Activated CD8-positive, alpha-beta memory T cell treated with anti-CD3 and anti-CD28 coated beads, Interleukin-2, amount 50 U/mL, for 1 hour (primary cell): ENCODE data around the gene FRMD4A.

Source experiments
- DNase-seq: peaks from one replicate; pipeline ENCODE4 v3.0.0-alpha.2; 2020; ENCODE audit errors: extremely low read depth

Gene FRMD4A

DNA sequence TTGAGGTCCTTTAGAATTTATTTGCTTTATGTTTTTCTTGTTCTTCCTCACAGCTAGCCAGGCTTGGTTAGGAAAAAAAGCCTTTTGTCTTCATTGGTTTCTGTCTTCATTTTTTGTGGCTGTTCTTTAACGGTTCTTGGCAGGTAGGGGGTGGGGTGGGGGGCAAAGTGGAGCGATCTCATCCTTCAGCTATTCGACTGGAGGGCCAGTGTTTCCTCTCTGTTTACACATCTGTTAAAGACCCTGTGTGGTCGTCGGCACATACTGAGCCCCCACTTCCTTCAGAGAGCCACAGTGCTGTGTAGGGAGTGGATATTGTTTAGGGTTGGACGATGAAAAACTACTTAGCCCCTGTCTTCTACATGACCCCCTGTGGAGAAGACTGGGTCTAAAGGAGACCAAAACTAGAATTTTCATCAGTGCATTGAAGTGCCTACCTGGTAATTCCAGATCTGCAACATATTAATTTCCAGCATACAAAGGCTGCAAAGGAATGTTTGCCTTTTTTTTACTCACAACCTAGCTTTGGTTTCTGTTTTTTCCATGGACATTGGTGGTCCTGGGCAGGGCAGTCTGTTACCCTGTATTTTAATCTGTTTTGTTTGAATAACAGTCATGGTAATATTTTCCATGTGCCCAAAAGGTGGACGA is 714.9 kb downstream of the FRMD4A start:
- DNase-seq, result no peak

DNA sequence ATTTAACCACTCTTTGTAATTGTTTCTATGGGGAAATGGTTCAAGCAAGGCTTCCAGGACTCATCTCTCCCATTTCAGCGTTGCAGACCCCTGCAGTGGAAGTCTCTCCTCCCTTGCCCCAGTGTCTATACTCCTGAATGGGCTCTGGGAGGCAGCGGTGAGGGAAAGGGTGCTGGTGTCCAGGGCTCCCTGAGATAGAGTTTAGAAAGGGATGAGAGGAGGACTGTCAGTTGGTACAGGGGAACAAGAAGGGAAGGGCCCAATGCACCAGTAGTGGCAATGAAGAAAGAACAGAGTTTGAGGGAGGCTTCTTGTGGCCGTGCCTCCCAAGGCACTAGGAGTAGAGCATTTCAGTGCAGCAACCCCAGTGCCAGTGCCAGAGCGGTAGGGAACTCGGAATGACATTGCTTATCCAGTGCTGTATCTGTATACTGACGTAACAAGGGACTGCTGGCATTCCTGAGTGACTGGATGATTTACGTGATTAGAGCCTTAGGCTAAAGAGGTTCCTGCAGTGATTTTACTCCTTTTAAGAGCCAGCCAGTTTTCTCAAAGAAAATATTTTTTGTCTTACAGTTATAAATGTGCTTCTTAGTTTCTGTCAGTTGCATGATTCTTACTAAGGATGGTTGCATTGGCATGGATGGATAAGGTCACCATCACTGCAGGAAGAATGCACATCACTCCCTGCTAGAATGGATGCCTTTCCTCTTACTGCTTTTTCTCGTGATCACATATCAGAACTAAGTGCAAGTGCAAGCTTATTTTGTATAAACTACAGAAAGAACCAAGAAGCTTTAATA is 716.0 kb downstream of the FRMD4A start:
- DNase-seq, result no peak

DNA sequence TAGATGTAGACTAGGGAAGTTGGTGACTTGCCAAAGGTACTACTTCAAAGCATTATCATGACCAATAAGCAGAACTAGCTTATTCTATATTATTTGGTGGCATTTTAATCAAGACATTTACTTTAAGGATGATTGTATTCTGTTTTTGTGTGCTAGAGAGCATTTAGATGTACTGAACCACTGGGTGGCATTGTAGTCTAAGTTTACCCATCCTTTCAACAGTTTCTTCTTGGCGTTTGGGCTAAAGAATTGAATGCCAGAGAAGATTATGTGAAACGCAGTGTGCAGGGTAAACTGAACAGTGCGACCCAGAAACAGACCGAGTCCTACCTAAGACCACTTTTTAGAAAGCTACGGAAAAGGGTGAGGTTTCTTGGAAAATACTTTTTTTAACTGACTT is 717.2 kb downstream of the FRMD4A start:
- no peak for DNase-seq

DNA sequence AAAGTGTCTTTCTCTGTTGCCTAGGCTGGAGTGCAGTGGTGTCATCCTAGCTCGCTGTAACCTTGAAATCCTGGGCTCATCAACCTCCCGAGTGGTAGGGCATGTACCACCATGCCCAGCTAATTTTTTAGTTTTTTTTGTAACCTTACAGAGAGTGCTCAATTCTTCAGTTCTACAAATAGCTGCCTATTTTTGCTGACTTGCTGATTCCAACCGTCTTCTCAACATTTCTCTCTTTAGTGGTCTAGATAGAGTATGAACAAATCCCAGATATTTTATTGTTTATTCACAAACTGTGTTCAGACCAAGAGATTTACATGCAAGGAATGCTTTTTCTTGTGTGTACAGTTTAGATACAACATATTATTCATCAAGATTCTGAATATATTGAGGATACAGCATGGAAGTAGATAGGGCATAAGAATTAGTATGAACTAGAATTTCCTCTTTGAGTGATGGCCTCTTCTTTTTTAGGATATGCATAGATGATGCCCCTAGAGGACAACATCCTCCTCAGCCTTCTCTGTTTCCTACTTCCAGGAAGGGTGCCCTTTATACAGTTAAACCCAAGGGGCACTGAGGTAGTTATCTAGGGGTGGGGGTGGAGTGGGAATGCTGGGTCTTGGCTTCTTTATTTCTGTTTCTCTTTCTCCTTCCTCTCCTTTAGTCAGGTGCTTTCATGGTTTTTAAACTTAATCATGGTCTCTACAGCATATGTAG is 717.9 kb downstream of the FRMD4A start:
- no peak for DNase-seq

DNA sequence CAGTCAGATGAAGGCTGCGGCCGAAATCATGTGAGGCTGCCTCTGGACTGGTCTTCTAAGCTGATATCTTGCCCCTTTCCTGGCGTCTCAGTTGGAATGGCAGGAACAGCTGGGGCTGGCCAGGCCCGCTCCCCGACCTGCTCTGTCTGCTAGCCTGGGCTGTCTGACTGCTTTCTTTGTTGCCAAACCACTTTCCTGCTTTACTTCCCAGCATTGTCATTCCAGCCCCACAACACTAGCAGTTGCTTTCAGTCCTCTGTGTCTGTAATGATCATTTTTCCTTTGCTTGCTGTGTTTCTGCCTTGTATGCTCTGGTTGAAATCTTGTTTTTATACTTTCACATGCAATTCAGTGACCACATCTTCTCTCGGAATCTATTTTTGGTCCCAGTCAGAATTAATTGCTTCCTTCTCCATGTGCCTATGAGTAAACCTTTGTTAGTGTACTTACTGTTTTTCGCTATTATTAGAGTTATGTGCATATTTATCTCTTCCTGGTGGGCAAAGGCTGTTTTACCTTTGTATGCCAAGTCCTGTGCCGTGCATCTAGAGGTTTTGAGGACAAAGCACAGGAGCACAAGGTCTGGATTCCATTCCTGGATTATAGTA is 722.4 kb downstream of the FRMD4A start:
- DNase-seq, result no peak

DNA sequence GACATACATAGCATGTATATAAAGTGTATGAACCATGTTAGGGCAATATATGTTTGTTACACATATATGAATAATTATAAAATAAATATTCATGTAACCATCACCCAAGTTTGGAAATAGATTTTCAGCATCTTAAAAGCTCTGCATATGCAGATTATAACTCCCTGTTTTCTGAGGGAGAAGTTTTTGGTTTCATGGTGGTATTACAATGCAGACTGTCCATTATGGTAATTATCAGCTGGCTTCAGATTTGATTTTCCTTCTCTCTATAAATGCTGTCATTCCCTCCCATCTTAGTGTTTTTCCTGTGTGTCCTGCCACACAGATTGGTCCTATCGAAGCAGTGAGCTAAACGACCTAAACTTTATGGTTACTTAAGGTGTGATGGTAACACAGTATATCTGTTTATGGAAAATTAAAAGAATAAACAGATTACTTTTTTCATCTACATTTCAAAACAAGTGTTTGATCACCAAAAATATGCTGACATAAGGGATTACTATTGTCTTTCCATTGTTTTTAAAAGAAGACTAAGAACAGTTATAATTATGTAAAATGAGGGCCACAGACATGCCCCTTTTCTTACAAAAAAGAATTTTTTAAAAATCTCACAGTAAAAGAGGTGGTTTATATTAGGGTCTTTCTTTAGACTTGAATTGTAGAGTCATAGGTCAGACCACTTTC is 726.2 kb downstream of the FRMD4A start:
- no peak for DNase-seq

DNA sequence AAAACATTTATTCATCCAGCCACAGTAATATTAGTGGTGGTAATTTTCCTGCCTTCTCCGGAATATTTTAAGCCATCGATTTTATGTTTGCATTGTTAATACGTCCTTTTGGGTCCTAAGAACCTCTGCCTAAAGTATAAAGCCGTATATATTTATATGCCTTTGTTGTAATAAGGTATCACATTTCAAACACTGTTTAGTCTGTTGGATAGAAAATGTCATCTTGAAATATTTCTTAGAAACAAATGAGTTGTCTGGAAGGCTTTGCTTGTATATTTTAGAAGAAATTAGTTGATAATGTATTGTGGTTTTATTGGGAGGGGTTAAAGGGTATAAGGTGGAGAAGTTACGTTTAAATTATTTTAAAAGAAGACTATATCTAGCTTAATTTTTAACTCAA is 732.8 kb downstream of the FRMD4A start:
- DNase-seq, result no peak

DNA sequence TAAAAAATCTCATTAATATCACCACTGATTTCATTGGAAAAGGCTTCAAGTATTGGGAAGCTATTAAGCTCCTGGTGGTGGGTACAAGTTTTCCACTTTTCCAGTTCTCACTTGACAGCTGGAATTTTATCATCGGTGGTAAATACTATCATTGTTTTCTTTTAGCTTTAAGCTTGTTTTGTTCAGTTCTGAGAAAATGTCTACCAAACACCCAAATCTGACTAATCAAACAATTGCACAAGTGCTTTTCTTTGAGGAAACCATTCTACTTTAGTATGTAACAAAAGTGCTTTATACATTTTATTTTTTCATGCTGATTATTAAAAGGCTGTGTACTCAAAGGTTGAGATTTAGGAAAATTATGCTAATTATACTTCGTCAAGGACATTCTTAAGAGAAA is 736.1 kb downstream of the FRMD4A start:
- no peak for DNase-seq
